ENCODE measurements around the gene MIAT.
"Not testable (repeated sequence)": the region's sequence is repeated elsewhere in the genome, so short reads cannot be mapped to it uniquely, and the experiment has no call there.

MIAT gene

GRCh38 chr22:26656891-26657851, at the start of gene MIAT:
MIAT (plus strand) TSS chr22:26657588.
- Mint-ChIP-seq H3K27me3 (peaks cover 15% of the 10 kb centered on the region), H3K27ac (peak within 1 kb of the TSS; percentile 66), H3K4me3 (peak within 1 kb of the TSS; percentile 84), H3K9me3 (no peaks in the 10 kb centered on the region), H3K36me3 (no peaks in the 10 kb centered on the region), H3K4me1 (peaks cover 37% of the 10 kb centered on the region)
- ATAC-seq = peak; percentile 82

DNA sequence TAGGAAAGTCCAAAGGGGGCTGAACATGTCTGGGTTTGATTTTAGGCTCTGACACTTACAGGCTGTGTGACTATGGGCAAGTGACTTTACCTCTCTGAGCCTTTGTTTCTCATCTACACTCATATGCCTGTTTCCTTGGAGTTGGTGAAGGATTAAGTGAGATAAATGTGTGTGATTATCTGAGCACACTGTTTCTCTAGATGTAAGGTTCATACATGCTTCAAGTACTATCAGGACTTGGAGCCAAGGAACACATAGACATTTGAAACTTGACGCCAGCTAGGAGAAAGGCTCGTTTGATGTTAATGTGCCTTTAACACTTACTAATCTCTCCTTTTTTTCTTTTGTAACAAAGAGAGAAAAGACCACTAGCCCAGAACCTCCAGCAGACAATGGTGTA, 49.3 kb upstream of the MIAT start:
- ATAC-seq = no peak
- H3K4me1 Mint-ChIP-seq = peaks cover 19% of the 10 kb centered on the region
- no peaks in the 10 kb centered on the region for H3K36me3 Mint-ChIP-seq
- peaks cover 2% of the 10 kb centered on the region for H3K9me3 Mint-ChIP-seq
- H3K27ac Mint-ChIP-seq = peak overlapping the region; percentile 6
- no peaks in the 10 kb centered on the region for H3K27me3 Mint-ChIP-seq
- H3K4me3 Mint-ChIP-seq = no peak overlapping the region

- Mint-ChIP-seq H3K27ac (peak overlapping the region; percentile 7), H3K4me3 (no peak overlapping the region), H3K27me3 (no peaks in the 10 kb centered on the region), H3K36me3 (no peaks in the 10 kb centered on the region), H3K4me1 (peaks cover 19% of the 10 kb centered on the region), H3K9me3 (peaks cover 2% of the 10 kb centered on the region)
- ATAC-seq = no peak
Observed at GRCh38 chr22:26609287-26609686, 48.1 kb upstream of the MIAT start.

GRCh38 chr22:26610072-26610958, 47.1 kb upstream of the MIAT start:
- Mint-ChIP-seq H3K27ac (peak overlapping the region; percentile 7), H3K27me3 (no peaks in the 10 kb centered on the region), H3K9me3 (peaks cover 2% of the 10 kb centered on the region), H3K4me1 (peaks cover 22% of the 10 kb centered on the region), H3K36me3 (no peaks in the 10 kb centered on the region), H3K4me3 (peak overlapping the region; percentile 13)
- peak; percentile 89 for ATAC-seq

DNA sequence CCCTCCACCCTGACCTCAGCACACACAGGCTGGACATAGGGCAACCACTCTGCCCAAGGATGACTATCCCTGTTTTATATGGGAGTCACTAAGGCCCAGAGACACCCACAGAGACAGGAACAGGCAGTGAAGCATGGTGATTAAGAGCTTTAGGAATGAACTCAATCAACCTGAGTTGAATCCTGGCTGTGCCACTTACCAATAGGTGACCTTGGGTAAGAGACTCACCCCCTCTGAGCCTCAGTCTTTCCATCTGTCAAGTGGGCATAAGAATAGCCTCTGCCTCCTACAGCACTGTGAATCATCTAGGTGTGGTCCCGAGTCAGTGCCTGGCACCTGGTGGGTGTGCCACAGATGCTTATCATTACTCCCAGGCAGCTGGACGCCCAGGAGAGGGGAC, 46.4 kb upstream of the MIAT start:
- H3K27ac Mint-ChIP-seq = no peak overlapping the region
- H3K4me3 Mint-ChIP-seq = no peak overlapping the region
- H3K36me3 Mint-ChIP-seq = no peaks in the 10 kb centered on the region
- ATAC-seq = no peak
- H3K9me3 Mint-ChIP-seq = peaks cover 2% of the 10 kb centered on the region
- H3K4me1 Mint-ChIP-seq = peaks cover 29% of the 10 kb centered on the region
- no peaks in the 10 kb centered on the region for H3K27me3 Mint-ChIP-seq

DNA sequence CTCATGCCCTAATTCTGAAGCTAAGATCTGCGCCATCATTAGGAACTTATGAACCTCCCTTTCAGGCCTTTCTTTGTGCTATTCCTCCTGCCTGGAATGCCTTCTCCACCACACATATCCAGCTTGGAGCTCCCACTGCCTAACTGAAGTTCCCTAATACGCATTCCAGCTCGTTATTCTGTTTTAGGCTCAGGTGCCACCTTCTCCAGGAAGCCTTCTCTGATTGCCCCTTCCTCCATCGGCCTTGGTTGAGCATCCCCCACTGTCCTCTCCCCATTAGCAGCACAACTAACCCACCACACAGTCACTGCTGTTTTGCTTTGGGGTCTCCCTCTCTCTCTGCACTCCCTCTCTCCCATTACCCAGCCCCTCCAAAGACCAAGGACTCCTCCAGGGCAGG, 44.7 kb upstream of the MIAT start:
- Mint-ChIP-seq H3K4me3 (no peak overlapping the region), H3K27ac (no peak overlapping the region), H3K36me3 (no peaks in the 10 kb centered on the region), H3K27me3 (no peaks in the 10 kb centered on the region), H3K9me3 (peaks cover 2% of the 10 kb centered on the region), H3K4me1 (peaks cover 41% of the 10 kb centered on the region)
- no peak for ATAC-seq

DNA sequence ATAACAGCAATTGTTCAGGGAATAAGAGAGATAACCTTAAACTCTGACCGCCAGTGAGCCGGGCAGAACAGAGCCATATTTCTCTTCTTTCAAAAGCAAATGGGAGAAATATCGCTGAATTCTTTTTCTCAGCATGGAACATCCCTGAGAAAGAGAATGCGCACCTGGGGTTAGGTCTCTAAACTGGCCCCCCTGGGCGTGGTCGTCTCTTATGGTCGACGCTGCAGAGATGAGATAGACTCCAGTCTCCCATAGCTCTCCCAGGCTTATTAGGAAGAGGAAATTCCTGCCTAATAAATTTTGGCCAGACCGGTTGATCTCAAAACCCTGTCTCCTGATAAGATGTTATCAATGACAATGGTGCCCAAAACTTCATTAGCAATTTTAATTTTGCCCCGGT, 43.6 kb upstream of the MIAT start:
- H3K27ac Mint-ChIP-seq = not testable (repeated sequence)
- H3K4me1 Mint-ChIP-seq = peaks cover 45% of the 10 kb centered on the region

DNA sequence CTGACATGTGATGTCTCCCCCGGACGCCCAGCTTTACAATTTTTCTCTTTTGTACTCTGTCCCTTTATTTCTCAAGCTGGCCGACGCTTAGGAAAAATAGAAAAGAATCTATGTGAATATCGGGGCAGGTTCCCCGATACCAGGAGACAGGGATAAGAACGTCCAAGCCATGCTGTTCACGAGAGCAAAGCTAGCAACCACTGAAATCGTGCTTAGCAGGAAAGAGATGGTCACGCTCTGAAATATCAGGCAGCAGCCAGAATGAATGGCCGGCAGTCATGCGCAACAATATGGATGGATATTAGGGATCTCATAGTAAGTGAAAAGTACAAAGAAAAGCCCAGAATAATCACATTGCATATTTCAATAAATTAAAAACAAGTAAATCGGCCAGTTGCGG, 43.1 kb upstream of the MIAT start:
- H3K4me1 Mint-ChIP-seq = peaks cover 42% of the 10 kb centered on the region
- no peak overlapping the region for H3K27ac Mint-ChIP-seq
- no peaks in the 10 kb centered on the region for H3K9me3 Mint-ChIP-seq
- H3K4me3 Mint-ChIP-seq = no peak overlapping the region
- H3K36me3 Mint-ChIP-seq = no peaks in the 10 kb centered on the region
- ATAC-seq = no peak
- H3K27me3 Mint-ChIP-seq = no peaks in the 10 kb centered on the region

More for the DNA sequence above, 43.6 kb upstream of the MIAT start:
- not testable (repeated sequence) for H3K4me3 Mint-ChIP-seq, H3K9me3 Mint-ChIP-seq, H3K27me3 Mint-ChIP-seq, ATAC-seq, H3K36me3 Mint-ChIP-seq

DNA sequence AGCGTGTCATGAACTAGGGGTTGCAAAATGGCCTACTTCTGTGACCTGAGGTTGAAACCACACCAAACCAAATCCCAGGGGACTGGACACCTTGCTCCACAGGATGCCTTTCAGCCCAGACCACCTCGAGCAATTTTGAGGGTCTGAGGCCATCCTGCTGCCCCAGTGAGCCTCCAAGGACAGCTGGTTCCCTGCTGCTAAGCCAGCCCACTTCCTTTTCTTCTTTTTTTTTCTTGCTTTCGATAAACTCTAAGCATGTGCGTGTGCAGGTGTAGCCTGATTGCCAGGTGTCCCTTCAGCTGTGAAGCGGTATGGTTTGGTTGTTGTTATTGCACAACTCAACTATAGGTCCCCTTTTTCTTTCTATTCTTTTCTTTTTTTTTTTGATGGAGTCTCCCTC, 42.2 kb upstream of the MIAT start:
- Mint-ChIP-seq H3K36me3 (no peaks in the 10 kb centered on the region), H3K9me3 (no peaks in the 10 kb centered on the region), H3K4me1 (peaks cover 35% of the 10 kb centered on the region), H3K27ac (no peak overlapping the region), H3K27me3 (no peaks in the 10 kb centered on the region), H3K4me3 (no peak overlapping the region)
- ATAC-seq = peak; percentile 80

- ATAC-seq = no peak
- H3K4me3 Mint-ChIP-seq = no peak overlapping the region
- peak overlapping the region; percentile 40 for H3K27ac Mint-ChIP-seq
- H3K27me3 Mint-ChIP-seq = no peaks in the 10 kb centered on the region
- H3K4me1 Mint-ChIP-seq = peaks cover 27% of the 10 kb centered on the region
- no peaks in the 10 kb centered on the region for H3K36me3 Mint-ChIP-seq
- H3K9me3 Mint-ChIP-seq = no peaks in the 10 kb centered on the region
Observed at GRCh38 chr22:26615830-26616435, 41.5 kb upstream of the MIAT start.

DNA sequence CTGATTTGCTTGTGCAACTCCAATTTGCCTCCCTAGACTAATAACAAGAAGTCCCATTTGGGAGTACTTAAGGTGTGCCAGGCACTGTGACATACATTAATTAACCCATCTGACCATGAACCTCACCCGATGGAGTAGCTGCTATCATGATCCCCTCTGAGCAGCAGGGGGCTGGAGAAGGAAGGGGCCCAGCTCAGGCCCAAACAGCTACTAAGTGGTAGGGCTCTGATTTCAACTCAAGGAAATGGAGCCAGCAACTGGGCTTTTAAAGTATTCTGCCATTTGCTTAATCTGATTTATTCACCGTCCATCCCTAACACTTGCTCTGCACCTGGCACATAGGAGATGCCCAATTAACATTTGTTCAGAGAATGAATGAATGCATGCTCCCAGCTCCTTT, 40.7 kb upstream of the MIAT start:
- Mint-ChIP-seq H3K27ac (peak overlapping the region; percentile 40), H3K4me3 (no peak overlapping the region), H3K4me1 (peaks cover 27% of the 10 kb centered on the region), H3K36me3 (no peaks in the 10 kb centered on the region), H3K9me3 (no peaks in the 10 kb centered on the region), H3K27me3 (no peaks in the 10 kb centered on the region)
- ATAC-seq = no peak

DNA sequence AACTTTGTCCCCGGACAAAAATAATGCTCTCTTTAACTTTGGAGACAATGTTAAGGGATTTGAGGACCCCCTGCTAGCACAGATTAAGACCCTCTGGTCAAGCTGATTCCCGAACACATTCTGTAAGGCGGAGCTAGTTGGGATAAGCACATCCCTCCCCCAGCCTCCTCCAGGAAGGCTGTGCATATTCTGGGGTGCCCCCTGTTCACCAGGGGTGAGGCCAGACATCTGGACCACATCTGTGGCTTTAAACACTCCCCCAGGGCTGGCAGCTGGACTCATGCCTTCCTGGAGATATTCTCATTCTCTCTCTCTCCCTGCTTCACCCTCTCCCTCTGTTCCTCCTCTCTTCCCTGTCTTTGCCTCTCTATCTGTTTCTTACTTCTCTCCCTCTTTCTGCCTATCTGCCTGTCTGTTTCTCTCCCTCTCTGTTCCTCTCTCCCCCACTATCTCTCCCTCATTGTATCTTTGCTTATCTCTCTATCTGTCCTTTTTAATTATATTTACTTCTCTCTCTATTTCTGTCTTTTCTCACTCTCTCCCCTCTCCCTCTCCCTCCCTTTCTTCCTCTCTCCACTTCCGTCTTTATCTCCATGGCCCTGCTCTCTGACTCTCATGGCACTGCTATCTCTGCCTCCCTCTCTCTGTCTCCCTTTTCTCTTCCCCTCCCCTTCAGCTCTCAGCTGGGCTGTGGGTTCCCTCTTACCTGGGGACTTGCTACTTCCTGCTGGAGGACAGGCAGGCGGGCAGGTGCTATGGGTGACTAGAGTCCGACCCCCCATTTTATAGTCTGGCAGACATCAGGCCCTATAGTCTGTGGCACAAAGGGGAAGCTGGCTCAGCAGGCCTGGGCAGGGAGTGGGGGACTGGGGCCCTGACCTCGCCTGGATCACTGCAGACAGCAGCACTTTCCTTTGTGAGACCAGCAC, 39.9 kb upstream of the MIAT start, which contains the start of gene CRYBB1:
Gene CRYBB1, minus strand, starts transcription at position 757 of the 929 bp plus-strand sequence. CDS start 1,708 bp downstream, outside the sequence.
- H3K27ac Mint-ChIP-seq = peak within 1 kb of the TSS; percentile 40
- no peaks in the 10 kb centered on the region for H3K27me3 Mint-ChIP-seq
- H3K9me3 Mint-ChIP-seq = no peaks in the 10 kb centered on the region
- no peak for ATAC-seq
- H3K4me1 Mint-ChIP-seq = peaks cover 27% of the 10 kb centered on the region
- H3K4me3 Mint-ChIP-seq = no peak within 1 kb of the TSS
- no peaks in the 10 kb centered on the region for H3K36me3 Mint-ChIP-seq

DNA sequence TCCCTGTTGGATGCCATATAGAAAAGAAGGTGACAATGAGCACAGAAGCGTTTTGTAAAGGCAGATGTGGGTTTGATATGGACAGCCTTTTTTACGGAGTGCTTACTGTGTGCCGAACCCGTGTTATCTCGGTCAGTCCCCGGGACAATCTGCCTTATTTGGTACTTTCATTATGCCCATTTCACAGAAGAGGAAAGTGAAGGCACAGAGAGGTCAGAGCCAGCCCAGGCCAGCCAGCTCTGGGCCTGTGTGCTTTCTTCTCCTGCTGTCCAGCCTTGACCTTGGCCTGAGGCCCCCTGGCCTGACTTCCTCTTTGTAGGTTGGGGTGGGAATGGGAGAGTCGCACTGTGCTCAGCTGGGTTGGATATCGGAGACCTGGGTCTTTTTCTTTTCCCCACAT, 38.9 kb upstream of the MIAT start:
- no peak for ATAC-seq
- Mint-ChIP-seq H3K27ac (no peak overlapping the region), H3K9me3 (no peaks in the 10 kb centered on the region), H3K36me3 (no peaks in the 10 kb centered on the region), H3K4me1 (peaks cover 27% of the 10 kb centered on the region), H3K27me3 (no peaks in the 10 kb centered on the region), H3K4me3 (no peak overlapping the region)

GRCh38 chr22:26619510-26619909, 37.9 kb upstream of the MIAT start:
- Mint-ChIP-seq H3K4me1 (peaks cover 27% of the 10 kb centered on the region), H3K4me3 (no peak overlapping the region), H3K9me3 (no peaks in the 10 kb centered on the region), H3K36me3 (no peaks in the 10 kb centered on the region), H3K27ac (no peak overlapping the region), H3K27me3 (no peaks in the 10 kb centered on the region)
- ATAC-seq = no peak
